GM12878 (cell line): Measurements from ENCODE around the gene ZNF574. TPM values are rescaled to one million over a fixed set of nuclear protein-coding genes. Genes with fewer than 3 reads are reported as not detected.

Source experiments
- CBX5 ChIP-seq: sonication (generic); IDR thresholded peaks from 2 replicates; pipeline ENCODE4 v1.6.1; 2016; ENCODE audit warnings: low read depth, moderate library complexity, mild to moderate bottlenecking, inconsistent platforms
- CREB1 ChIP-seq: IDR thresholded peaks from 2 replicates; pipeline ENCODE4 v1.6.1; 2012; ENCODE audit warnings: low read depth, mild to moderate bottlenecking, inconsistent platforms
- CUX1 ChIP-seq: IDR thresholded peaks from 2 replicates; pipeline ENCODE4 v1.6.1; 2012; ENCODE audit warnings: improper control_type of control experiment, low read depth, low read length; ENCODE audit not compliant: insufficient replicate concordance
- EGR1 ChIP-seq, 2 experiments: IDR thresholded peaks; 1 replicate in 1 of 2; 2 replicates in 1 of 2; pipeline ENCODE4 v1.6.1; 2011 to 2012; ENCODE audit warnings: low read depth in 2 of 2, low read length in 2 of 2, borderline replicate concordance in 1 of 2, mild to moderate bottlenecking in 1 of 2, moderate library complexity in 1 of 2
- EP300 ChIP-seq, 2 experiments: fragments of 150-350 bp in 1 of 2; IDR thresholded peaks; 2 replicates each; pipeline ENCODE4 v1.6.1; 2011 to 2012; ENCODE audit warnings: low read depth in 2 of 2, low read length in 2 of 2, borderline replicate concordance in 1 of 2, improper control_type of control experiment in 1 of 2, inconsistent platforms in 1 of 2; ENCODE audit not compliant: control insufficient read depth in 1 of 2
- ESRRA ChIP-seq: IDR thresholded peaks from 2 replicates; pipeline ENCODE4 v1.6.1; 2012; ENCODE audit warnings: mild to moderate bottlenecking, low read length, improper control_type of control experiment
- ETV6 ChIP-seq, 2 experiments: fragments of 450-650 bp in 1 of 2; IDR thresholded peaks in 1 of 2; conservative IDR thresholded peaks in 1 of 2; 2 replicates each; pipeline ENCODE4 v1.6.1; 2014; ENCODE audit warnings: antibody characterized with exemption in 1 of 2, borderline replicate concordance in 1 of 2, low read depth in 1 of 2, mild to moderate bottlenecking in 1 of 2, moderate library complexity in 1 of 2
- HDAC6 ChIP-seq: fragments of 200-600 bp; sonication (generic); IDR thresholded peaks from one replicate; pipeline ENCODE4 v1.8.0; 2017; ENCODE audit warnings: antibody characterized with exemption; ENCODE audit not compliant: unreplicated experiment
- HSF1 ChIP-seq: fragments of 150-350 bp; IDR thresholded peaks from 2 replicates; pipeline ENCODE4 v1.6.1; 2014; ENCODE audit warnings: mild to moderate bottlenecking, low read depth, low read length
- IRF3 ChIP-seq: fragments of 450-650 bp; IDR thresholded peaks from 2 replicates; pipeline ENCODE4 v1.6.1; 2014; ENCODE audit warnings: mild to moderate bottlenecking
- MTA2 ChIP-seq: fragments of 450-650 bp; IDR thresholded peaks from 2 replicates; pipeline ENCODE4 v1.6.1; 2016; ENCODE audit warnings: low read depth, mild to moderate bottlenecking, moderate library complexity
- POU2F2 ChIP-seq: IDR thresholded peaks from 3 replicates; pipeline ENCODE4 v1.6.1; 2011; ENCODE audit warnings: low read depth, mild to moderate bottlenecking, low read length, borderline replicate concordance
- RCOR1 ChIP-seq: conservative IDR thresholded peaks from 2 replicates; pipeline ENCODE4 v1.6.1; 2012; ENCODE audit warnings: low read depth, low read length, improper control_type of control experiment
- SMARCA5 ChIP-seq: fragments of 450-650 bp; IDR thresholded peaks from 2 replicates; pipeline ENCODE4 v1.6.1; 2017; ENCODE audit warnings: mild to moderate bottlenecking
- SP1 ChIP-seq: IDR thresholded peaks from one replicate; pipeline ENCODE4 v1.6.1; 2011; ENCODE audit warnings: low read depth, low read length
- SUPT20H ChIP-seq: IDR thresholded peaks from 2 replicates; pipeline ENCODE4 v1.6.1; 2011; ENCODE audit warnings: low read depth, mild to moderate bottlenecking, low read length, moderate library complexity, borderline replicate concordance; ENCODE audit not compliant: control insufficient read depth
- TARDBP ChIP-seq: IDR thresholded peaks from 2 replicates; pipeline ENCODE4 v1.6.1; 2016; ENCODE audit warnings: borderline replicate concordance
- ZNF622 ChIP-seq: fragments of 450-650 bp; IDR thresholded peaks from 2 replicates; pipeline ENCODE4 v1.6.1; 2017; ENCODE audit warnings: mild to moderate bottlenecking, inconsistent platforms
- ZZZ3 ChIP-seq: IDR thresholded peaks from 2 replicates; pipeline ENCODE4 v1.6.1; 2011; ENCODE audit warnings: low read depth; ENCODE audit not compliant: control insufficient read depth, insufficient read length
- polyA plus RNA-seq, 11 experiments: library from polyadenylated mRNA; depleted of rRNA in 4 of 11; unstranded in 6 of 11; stranded (reverse) in 5 of 11; fragments of >200 nt; fragmentation: Nextera tagmentation in 4 of 11; fragmentation: Illumina TruSeq in 1 of 11; extraction: Ambion mirVana in 4 of 11; extraction: Trizol in 1 of 11; gene quantifications; 1 replicate in 1 of 11; 2 replicates in 10 of 11; pipeline versions ENCODE4 v1.2.1 to v1.2.3, GENCODE V29; 2011 to 2016; ENCODE audit warnings: inconsistent platforms in 2 of 11, missing spikeins in 2 of 11, low read depth in 1 of 11
- total RNA-seq, 4 experiments: library from RNA; depleted of rRNA in 3 of 4; stranded (reverse); fragments of >200 nt in 3 of 4; fragmentation: Illumina TruSeq in 1 of 4; extraction: Trizol in 1 of 4; gene quantifications; 2 replicates each; pipeline versions ENCODE4 v1.2.1 to v1.2.3, GENCODE V29; 2013 to 2021
- TF ChIP-seq, protein P1 (sequence below): IDR thresholded peaks from 2 replicates; pipeline ENCODE4 v1.6.1; 2011; ENCODE audit warnings: mild to moderate bottlenecking, low read depth, low read length, moderate library complexity; ENCODE audit not compliant: insufficient replicate concordance

ZNF574 gene
- total and polyA plus RNA-seq, 10 of the 15 experiments (the other 5 are each of a cell fraction or from before 2014, with no cell fraction given), result 0.32 to 25.6 (median 11.4) TPM

- TF ChIP-seq CUX1, result no peak
- no peak for TF ChIP-seq SP1
- no peak for TF ChIP-seq POU2F2
- no peak for TF ChIP-seq EP300 (IDR thresholded peaks at IDR 0.05; ENCODE audit: borderline replicate concordance in 1 of 2, control insufficient read depth in 1 of 2, low read depth in 2 of 2, low read length in 2 of 2)
- no peak for TF ChIP-seq TARDBP
- TF ChIP-seq ETV6 (conservative IDR thresholded peaks at IDR 0.05 in 1 of 2, IDR thresholded peaks at IDR 0.05 in 1 of 2; ENCODE audit: borderline replicate concordance in 1 of 2, low read depth in 1 of 2), result no peak
- TF ChIP-seq HSF1, result no peak
- peak; percentile 83; the same call in 1 of the 2 replicates for TF ChIP-seq SMARCA5
- no peak for TF ChIP-seq IRF3
- TF ChIP-seq MTA2, result no peak
- no peak for TF ChIP-seq SUPT20H
- TF ChIP-seq HDAC6, result no peak
- no peak for TF ChIP-seq EGR1 (IDR thresholded peaks at IDR 0.05; ENCODE audit: borderline replicate concordance in 1 of 2, low read depth in 2 of 2, low read length in 2 of 2)
- no peak for TF ChIP-seq ZNF622
- TF ChIP-seq, protein P1, sequence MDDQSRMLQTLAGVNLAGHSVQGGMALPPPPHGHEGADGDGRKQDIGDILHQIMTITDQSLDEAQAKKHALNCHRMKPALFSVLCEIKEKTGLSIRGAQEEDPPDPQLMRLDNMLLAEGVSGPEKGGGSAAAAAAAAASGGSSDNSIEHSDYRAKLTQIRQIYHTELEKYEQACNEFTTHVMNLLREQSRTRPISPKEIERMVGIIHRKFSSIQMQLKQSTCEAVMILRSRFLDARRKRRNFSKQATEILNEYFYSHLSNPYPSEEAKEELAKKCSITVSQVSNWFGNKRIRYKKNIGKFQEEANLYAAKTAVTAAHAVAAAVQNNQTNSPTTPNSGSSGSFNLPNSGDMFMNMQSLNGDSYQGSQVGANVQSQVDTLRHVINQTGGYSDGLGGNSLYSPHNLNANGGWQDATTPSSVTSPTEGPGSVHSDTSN, result no peak
- TF ChIP-seq CREB1, result no peak
- TF ChIP-seq ESRRA, result no peak
- TF ChIP-seq RCOR1, result no peak
- TF ChIP-seq ZZZ3, result no peak
- TF ChIP-seq CBX5, result no peak
Observed at GRCh38 chr19:42121036-42121621, 45.2 kb downstream of the ZNF574 start (continued).
